CD14-positive monocyte (primary cell): ENCODE data around the gene MFSD2B. TPM values are rescaled to one million over a fixed set of nuclear protein-coding genes. Genes with fewer than 3 reads are reported as not detected.

ENCODE experiments used
- DNase-seq, 3 donors: peaks; one replicate each; pipeline ENCODE4 v3.0.0-alpha.2; 2011 to 2022
- H2AFZ ChIP-seq: 2 replicates; pipeline ENCODE4 v1.6.0; 2012; ENCODE audit warnings: mild to moderate bottlenecking, low read depth, low read length, inconsistent platforms; ENCODE audit not compliant: insufficient read depth, poor library complexity, severe bottlenecking
- H3K27ac ChIP-seq, 2 donors: 1 replicate in 1 of 2; 2 replicates in 1 of 2; pipeline ENCODE4 v1.5.1; 2012 to 2013; ENCODE audit warnings: low read length in 2 of 2, control low read depth in 1 of 2, inconsistent platforms in 1 of 2, low read depth in 1 of 2, mild to moderate bottlenecking in 1 of 2
- H3K27me3 ChIP-seq, 2 donors: one replicate each; pipeline versions ENCODE4 v1.6.0 to v1.6.1; 2011 to 2013; ENCODE audit warnings: low read length in 2 of 2; ENCODE audit not compliant: control insufficient read depth in 2 of 2, insufficient read depth in 2 of 2
- H3K36me3 ChIP-seq, 2 donors: replicated peaks in 1 of 2; 1 replicate in 1 of 2; 2 replicates in 1 of 2; pipeline versions ENCODE4 v1.5.1 to v1.6.1; 2012 to 2013; ENCODE audit warnings: low read length in 2 of 2, control low read depth in 1 of 2, inconsistent platforms in 1 of 2, mild to moderate bottlenecking in 1 of 2; ENCODE audit not compliant: insufficient read depth in 2 of 2, control insufficient read depth in 1 of 2
- H3K4me1 ChIP-seq, 2 donors: 1 replicate in 1 of 2; 2 replicates in 1 of 2; pipeline versions ENCODE4 v1.5.1 to v1.6.1; 2012 to 2013; ENCODE audit warnings: low read length in 2 of 2, control low read depth in 1 of 2, inconsistent platforms in 1 of 2, mild to moderate bottlenecking in 1 of 2, moderate library complexity in 1 of 2; ENCODE audit not compliant: insufficient read depth in 2 of 2, control insufficient read depth in 1 of 2
- H3K4me2 ChIP-seq: replicated peaks from 2 replicates; pipeline ENCODE3; 2012; ENCODE audit warnings: low read length, moderate library complexity, mild to moderate bottlenecking; ENCODE audit not compliant: poor library complexity, severe bottlenecking; ENCODE audit errors: extremely low read depth
- H3K4me3 ChIP-seq, 3 experiments: fragments of 200-600 bp in 1 of 3; sonication (generic) in 1 of 3; replicated peaks in 1 of 3; 1 replicate in 2 of 3; 2 replicates in 1 of 3; pipeline ENCODE4 v1.5.1; 2011 to 2013; ENCODE audit warnings: low read length in 3 of 3, mild to moderate bottlenecking in 3 of 3, control low read depth in 2 of 3, low read depth in 2 of 3, inconsistent platforms in 1 of 3, moderate library complexity in 1 of 3
- H3K79me2 ChIP-seq: 2 replicates; pipeline ENCODE4 v1.6.0; 2012; ENCODE audit warnings: mild to moderate bottlenecking, control low read depth, inconsistent platforms, low read length, moderate library complexity; ENCODE audit not compliant: insufficient read depth
- H3K9ac ChIP-seq: 2 replicates; pipeline ENCODE4 v1.6.0; 2017; ENCODE audit warnings: low read length, mild to moderate bottlenecking; ENCODE audit not compliant: insufficient read depth, poor library complexity, severe bottlenecking
- H3K9me3 ChIP-seq, 2 donors: replicated peaks in 1 of 2; 1 replicate in 1 of 2; 2 replicates in 1 of 2; pipeline versions ENCODE4 v1.5.1 to v1.6.1; 2012 to 2013; ENCODE audit warnings: low read length in 2 of 2, control low read depth in 1 of 2; ENCODE audit not compliant: control insufficient read depth in 1 of 2, insufficient read depth in 1 of 2
- H4K20me1 ChIP-seq: 2 replicates; pipeline ENCODE4 v1.6.0; 2012; ENCODE audit warnings: mild to moderate bottlenecking, low read length, control low read depth, moderate library complexity; ENCODE audit not compliant: insufficient read depth
- H3K27ac Mint-ChIP-seq, 7 donors: one replicate each; pipeline ENCODE4 v1.8.0; 2020; ENCODE audit warnings: mild to moderate bottlenecking in 7 of 7, mixed read lengths in 7 of 7, moderate library complexity in 6 of 7, inconsistent platforms in 2 of 7
- H3K27me3 Mint-ChIP-seq, 3 donors: one replicate each; pipeline ENCODE4 v1.8.0; 2021 to 2022; ENCODE audit warnings: low read depth in 3 of 3, mild to moderate bottlenecking in 3 of 3, mixed read lengths in 3 of 3, moderate library complexity in 3 of 3, inconsistent platforms in 1 of 3
- H3K36me3 Mint-ChIP-seq, 2 donors: one replicate each; pipeline ENCODE4 v1.8.0; 2020; ENCODE audit warnings: mixed read lengths in 2 of 2, inconsistent platforms in 1 of 2, mild to moderate bottlenecking in 1 of 2
- H3K4me1 Mint-ChIP-seq: one replicate; pipeline ENCODE4 v1.8.0; 2020; ENCODE audit warnings: mild to moderate bottlenecking, mixed read lengths
- H3K4me3 Mint-ChIP-seq, 2 donors: one replicate each; pipeline ENCODE4 v1.8.0; 2020; ENCODE audit warnings: mild to moderate bottlenecking in 2 of 2, mixed read lengths in 2 of 2, moderate library complexity in 1 of 2
- H3K9me3 Mint-ChIP-seq, 7 donors: one replicate each; pipeline ENCODE4 v1.8.0; 2020 to 2022; ENCODE audit warnings: mixed read lengths in 7 of 7, mild to moderate bottlenecking in 6 of 7, moderate library complexity in 6 of 7, inconsistent platforms in 2 of 7
- CTCF ChIP-seq: fragments of 200-600 bp; IDR thresholded peaks from one replicate; pipeline ENCODE4 v1.8.0; 2022; ENCODE audit warnings: antibody characterized with exemption, mild to moderate bottlenecking
- WGBS: methylation state at CpG from one replicate; pipeline ENCODE4 v1.1.5; 2013; ENCODE audit warnings: missing lambda C conversion rate; ENCODE audit not compliant: insufficient coverage; 5-methylcytosine and 5-hydroxymethylcytosine counted together
- intact Hi-C, 2 donors: fragments of 100-400 bp; cut with micrococcal nuclease; formaldehyde crosslinking; loops; one replicate each; pipeline versions ENCODE4 v1.15.0 to v1.15.1; 2023
- polyA plus RNA-seq, 3 donors: library from polyadenylated mRNA; depleted of rRNA in 1 of 3; unstranded in 2 of 3; stranded (reverse) in 1 of 3; fragments of 300-500 nt in 2 of 3; fragments of >200 nt in 1 of 3; fragmentation: Illumina TruSeq in 2 of 3; gene quantifications; 1 replicate in 2 of 3; 2 replicates in 1 of 3; pipeline ENCODE4 v1.2.3, GENCODE V29; 2012 to 2021

The MFSD2B gene
- polyA plus RNA-seq, 3 donors, result 0.03 to 0.46 TPM; not detected in 1

- Histone ChIP-seq H3K4me1 (peaks cover 9 to 14% of the 10 kb centered on the region in 2 donors), H3K27ac (no peak overlapping the region), H3K27me3 (peaks cover 26 to 40% of the 10 kb centered on the region in 2 donors), H4K20me1 (no peaks in the 10 kb centered on the region), H3K4me3 (peak overlapping the region in 1 of 3 experiments; percentile 54), H3K9me3 (peaks cover 0 to 11% of the 10 kb centered on the region in 2 donors), H3K79me2 (no peaks in the 10 kb centered on the region), H3K9ac (peak overlapping the region; percentile 47), H3K4me2 (peak overlapping the region; percentile 65), H3K36me3 (no peaks in the 10 kb centered on the region), H2AFZ (no peak overlapping the region)
- peaks cover 37 to 52% (median 51%) of the 10 kb centered on the region in 3 donors for H3K27me3 Mint-ChIP-seq
- intact Hi-C loops, result no loop called here
- H3K4me1 Mint-ChIP-seq, result peaks cover 11% of the 10 kb centered on the region
- H3K9me3 Mint-ChIP-seq, result peaks cover 0 to 17% (median 2%) of the 10 kb centered on the region in 7 donors
- H3K36me3 Mint-ChIP-seq, result peaks cover 0 to 8% of the 10 kb centered on the region in 2 donors
- H3K27ac Mint-ChIP-seq, result no peak overlapping the region
- no peak for DNase-seq
- WGBS, result 52% methylated on average over 32 of the region's 37 CpGs
- no peak for TF ChIP-seq CTCF
- H3K4me3 Mint-ChIP-seq, result peak overlapping the region in 1 of 2 donors; percentile 53
Measured at GRCh38 chr2:24010477-24011249, 778 bp downstream of the MFSD2B start.

GRCh38 chr2:24011250-24012104 is 1.6 kb downstream of the MFSD2B start:
- Histone ChIP-seq H3K9me3 (peaks cover 0 to 11% of the 10 kb centered on the region in 2 donors), H3K27me3 (peaks cover 26 to 40% of the 10 kb centered on the region in 2 donors), H3K9ac (no peak overlapping the region), H2AFZ (no peak overlapping the region), H3K4me2 (no peak overlapping the region), H3K27ac (no peak overlapping the region), H4K20me1 (no peaks in the 10 kb centered on the region), H3K79me2 (no peaks in the 10 kb centered on the region), H3K4me3 (no peak overlapping the region), H3K4me1 (peaks cover 9 to 14% of the 10 kb centered on the region in 2 donors), H3K36me3 (no peaks in the 10 kb centered on the region)
- DNase-seq, result no peak
- H3K36me3 Mint-ChIP-seq, result peaks cover 0 to 8% of the 10 kb centered on the region in 2 donors
- H3K27ac Mint-ChIP-seq, result no peak overlapping the region
- H3K4me1 Mint-ChIP-seq, result peaks cover 11% of the 10 kb centered on the region
- peak overlapping the region in 1 of 2 donors; percentile 53 for H3K4me3 Mint-ChIP-seq
- intact Hi-C loops, result no loop called here
- peaks cover 37 to 52% (median 51%) of the 10 kb centered on the region in 3 donors for H3K27me3 Mint-ChIP-seq
- H3K9me3 Mint-ChIP-seq, result peaks cover 0 to 17% (median 2%) of the 10 kb centered on the region in 7 donors
- 50% methylated on average over 2 of the region's 7 CpGs for WGBS
- TF ChIP-seq CTCF, result no peak
